Measurements from ENCODE around the gene DHX9. TPM values are rescaled to one million over a fixed set of nuclear protein-coding genes. Genes with fewer than 3 reads are reported as not detected.

DHX9 gene
- total RNA-seq, 4 donors from 2014 or later, result 103 to 172 (median 144) TPM

DNA sequence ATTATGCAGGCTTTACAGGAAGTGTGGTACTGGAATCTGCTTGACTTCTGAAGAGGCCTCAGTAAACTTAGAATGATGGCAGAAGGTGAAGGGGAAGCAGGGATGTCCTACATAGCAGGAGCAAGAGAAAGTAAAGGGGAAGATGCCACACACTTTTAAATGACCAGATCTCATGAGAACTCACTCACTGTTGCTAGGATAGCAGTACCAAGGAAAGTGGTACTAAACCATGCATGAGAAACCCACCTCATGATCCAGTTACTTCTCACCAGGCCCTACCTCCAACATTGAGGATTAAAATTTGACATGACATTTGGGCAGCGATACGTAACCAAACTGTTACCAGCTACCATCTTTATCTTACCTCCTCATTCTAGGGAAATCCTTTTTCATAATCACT is 9.6 kb downstream of the DHX9 start:
- 93 to 100% methylated on average over 2 of the region's 2 CpGs for WGBS, 2 donors
- H3K27me3 ChIP-seq, result no peaks in the 10 kb centered on the region
- TF ChIP-seq, protein P1, sequence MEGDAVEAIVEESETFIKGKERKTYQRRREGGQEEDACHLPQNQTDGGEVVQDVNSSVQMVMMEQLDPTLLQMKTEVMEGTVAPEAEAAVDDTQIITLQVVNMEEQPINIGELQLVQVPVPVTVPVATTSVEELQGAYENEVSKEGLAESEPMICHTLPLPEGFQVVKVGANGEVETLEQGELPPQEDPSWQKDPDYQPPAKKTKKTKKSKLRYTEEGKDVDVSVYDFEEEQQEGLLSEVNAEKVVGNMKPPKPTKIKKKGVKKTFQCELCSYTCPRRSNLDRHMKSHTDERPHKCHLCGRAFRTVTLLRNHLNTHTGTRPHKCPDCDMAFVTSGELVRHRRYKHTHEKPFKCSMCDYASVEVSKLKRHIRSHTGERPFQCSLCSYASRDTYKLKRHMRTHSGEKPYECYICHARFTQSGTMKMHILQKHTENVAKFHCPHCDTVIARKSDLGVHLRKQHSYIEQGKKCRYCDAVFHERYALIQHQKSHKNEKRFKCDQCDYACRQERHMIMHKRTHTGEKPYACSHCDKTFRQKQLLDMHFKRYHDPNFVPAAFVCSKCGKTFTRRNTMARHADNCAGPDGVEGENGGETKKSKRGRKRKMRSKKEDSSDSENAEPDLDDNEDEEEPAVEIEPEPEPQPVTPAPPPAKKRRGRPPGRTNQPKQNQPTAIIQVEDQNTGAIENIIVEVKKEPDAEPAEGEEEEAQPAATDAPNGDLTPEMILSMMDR (IDR thresholded peaks at IDR 0.05), result no peak
- no peak for TF ChIP-seq POLR2A (IDR thresholded peaks at IDR 0.05)
- no peaks in the 10 kb centered on the region for H3K9me3 ChIP-seq
- no peak overlapping the region for H3K27ac ChIP-seq
- intact Hi-C loops (cut with DNase I), result no loop called here
- no peak overlapping the region for H3K4me3 ChIP-seq (replicated peaks in 1 of 3)
- DNase-seq, result no peak
- peaks cover 42 to 48% of the 10 kb centered on the region in 2 donors for H3K36me3 ChIP-seq
- peaks cover 0 to 7% of the 10 kb centered on the region in 2 donors for H3K4me1 ChIP-seq

DNA sequence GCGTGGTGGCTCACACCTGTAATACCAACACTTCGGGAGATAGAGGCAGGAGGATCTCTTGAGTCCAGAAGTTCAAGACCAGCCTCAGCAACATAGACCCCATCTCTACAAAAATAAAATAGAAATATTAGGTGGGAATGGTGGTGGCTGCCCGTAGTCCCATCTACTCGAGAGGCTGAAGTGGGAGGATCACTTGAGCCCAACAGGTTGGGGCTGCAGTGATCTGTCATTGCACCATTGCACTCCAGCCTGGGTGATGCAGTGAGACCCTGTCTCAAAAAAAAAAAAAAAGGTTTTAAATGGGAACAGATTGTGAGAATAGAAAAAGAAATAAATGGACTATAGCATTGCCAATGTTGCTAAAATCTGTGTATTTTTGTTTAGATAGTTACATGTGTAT is 11.2 kb downstream of the DHX9 start:
- H3K27ac ChIP-seq, result no peak overlapping the region
- H3K27me3 ChIP-seq, result no peaks in the 10 kb centered on the region
- no peaks in the 10 kb centered on the region for H3K9me3 ChIP-seq
- intact Hi-C loops (cut with DNase I), result no loop called here
- no peak for DNase-seq
- H3K36me3 ChIP-seq, result peaks cover 53 to 64% of the 10 kb centered on the region in 2 donors
- peaks cover 0 to 7% of the 10 kb centered on the region in 2 donors for H3K4me1 ChIP-seq
- no peak overlapping the region for H3K4me3 ChIP-seq (replicated peaks in 1 of 3)
- no peak for TF ChIP-seq POLR2A (IDR thresholded peaks at IDR 0.05)
- TF ChIP-seq, protein P1 (IDR thresholded peaks at IDR 0.05), result no peak
- 94 to 98% methylated on average over 4 of the region's 4 CpGs for WGBS, 2 donors

DNA sequence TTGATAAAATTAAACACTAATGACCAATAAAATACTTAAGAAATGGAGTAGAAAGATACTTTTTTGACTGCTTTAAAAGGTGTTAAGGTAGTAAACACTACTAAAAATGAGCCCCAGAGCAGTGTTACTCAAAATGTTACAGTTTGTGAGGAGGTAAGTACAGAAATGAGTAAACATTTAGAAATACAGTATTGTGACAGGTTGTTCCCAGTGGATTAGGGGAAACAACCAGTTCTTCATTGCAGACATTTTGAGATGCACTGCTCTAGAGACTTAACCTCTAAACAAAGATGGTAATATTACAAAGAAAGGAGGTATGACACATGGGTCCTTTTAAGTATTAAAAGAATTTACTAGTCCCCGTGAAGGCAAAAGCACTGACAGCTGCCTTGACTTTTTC is 12.7 kb downstream of the DHX9 start:
- H3K27me3 ChIP-seq, result no peaks in the 10 kb centered on the region
- H3K36me3 ChIP-seq, result peaks cover 63 to 78% of the 10 kb centered on the region in 2 donors
- no peak for DNase-seq
- 81 to 92% methylated on average over 1 of the region's 1 CpG for WGBS, 2 donors
- TF ChIP-seq POLR2A (IDR thresholded peaks at IDR 0.05), result no peak
- TF ChIP-seq, protein P1 (IDR thresholded peaks at IDR 0.05), result no peak
- no peak overlapping the region for H3K4me3 ChIP-seq (replicated peaks in 1 of 3)
- H3K9me3 ChIP-seq, result no peaks in the 10 kb centered on the region
- intact Hi-C loops (cut with DNase I), result no loop called here
- H3K4me1 ChIP-seq, result peaks cover 0 to 7% of the 10 kb centered on the region in 2 donors
- no peak overlapping the region for H3K27ac ChIP-seq

DNA sequence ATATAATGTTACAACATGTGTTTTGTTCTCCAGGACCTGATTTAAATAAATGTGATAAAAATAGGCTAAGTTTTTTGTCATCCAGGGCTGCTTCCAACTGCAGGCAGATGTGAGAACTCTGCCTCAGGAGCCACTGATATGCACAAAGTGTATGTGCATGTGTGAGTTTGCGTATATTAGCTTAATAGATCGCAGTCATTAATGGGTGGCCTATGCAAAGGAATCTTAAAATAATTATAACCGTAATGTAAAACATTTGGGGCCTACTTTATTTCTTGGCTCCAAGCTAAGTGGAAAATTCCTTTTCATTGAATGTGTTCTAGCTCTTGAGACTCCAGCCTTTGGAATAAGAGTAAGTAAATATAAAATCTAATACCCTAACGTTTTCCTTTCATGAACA is 16.8 kb downstream of the DHX9 start:
- H3K36me3 ChIP-seq, result peaks cover 91 to 96% of the 10 kb centered on the region in 2 donors
- no peak overlapping the region for H3K27ac ChIP-seq
- DNase-seq, result no peak

DNA sequence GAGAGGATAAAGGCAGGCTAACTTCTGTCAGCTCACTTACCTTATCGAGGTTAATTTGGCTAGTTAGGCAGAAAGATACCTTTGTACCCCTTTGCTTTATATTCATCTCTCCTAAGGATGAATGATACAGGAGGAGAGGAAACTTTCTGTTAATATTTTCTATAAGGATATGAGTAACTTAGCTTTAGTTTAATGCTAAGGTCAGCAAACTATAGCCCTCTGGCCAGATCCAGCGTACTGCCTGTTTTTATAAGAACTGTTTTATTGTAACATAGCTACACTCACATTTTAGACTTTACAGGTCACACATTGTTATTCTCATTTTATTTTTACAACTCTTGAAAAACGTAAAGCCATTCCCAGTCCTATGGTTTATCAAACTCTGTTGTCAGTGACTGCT is 18.1 kb downstream of the DHX9 start:
- no peaks in the 10 kb centered on the region for H3K4me1 ChIP-seq
- intact Hi-C loops (cut with DNase I), result no loop called here
- peaks cover 95 to 96% of the 10 kb centered on the region in 2 donors for H3K36me3 ChIP-seq
- DNase-seq, result no peak
- WGBS, 2 donors, result 94 to 99% methylated on average over 3 of the region's 3 CpGs
- no peak overlapping the region for H3K27ac ChIP-seq
- H3K9me3 ChIP-seq, result no peaks in the 10 kb centered on the region
- H3K4me3 ChIP-seq (replicated peaks in 1 of 3), result no peak overlapping the region
- TF ChIP-seq, protein P1 (IDR thresholded peaks at IDR 0.05), result no peak
- TF ChIP-seq POLR2A (IDR thresholded peaks at IDR 0.05), result no peak
- no peaks in the 10 kb centered on the region for H3K27me3 ChIP-seq

More for the DNA sequence above, 16.8 kb downstream of the DHX9 start:
- TF ChIP-seq, protein P1 (IDR thresholded peaks at IDR 0.05), result no peak
- TF ChIP-seq POLR2A (IDR thresholded peaks at IDR 0.05), result no peak
- WGBS, 2 donors, result 78 to 80% methylated on average over 4 of the region's 4 CpGs
- Histone ChIP-seq H3K4me3 (replicated peaks in 1 of 3) (no peak overlapping the region), H3K9me3 (no peaks in the 10 kb centered on the region), H3K27me3 (no peaks in the 10 kb centered on the region), H3K4me1 (no peaks in the 10 kb centered on the region)
- intact Hi-C loops (cut with DNase I), result no loop called here

All from thyroid gland (tissue), 4 donors.